HL-60/S4 (cell line): ENCODE data around the gene MAD2L1.

Experiments used
- in situ Hi-C: fragments of 300-500 bp; cut with MboI; formaldehyde crosslinking; loops from 2 replicates; pipeline ENCODE4 v1.14.3; 2022; ENCODE audit warnings: low sequenced_read_pairs

The MAD2L1 gene

GRCh38 chr4:120059036-120059435 lies 7.6 kb downstream of the MAD2L1 start:
- in situ Hi-C loops, result loop anchor here (10.0 kb wide), 1 partner anchor 744 kb away; no protein-coding TSS in a partner anchor

GRCh38 chr4:120057416-120057815 lies 9.2 kb downstream of the MAD2L1 start:
- in situ Hi-C loops, result loop anchor here (10.0 kb wide), 1 partner anchor 743 kb away; no protein-coding TSS in a partner anchor

GRCh38 chr4:120056246-120056645 lies 10.4 kb downstream of the MAD2L1 start:
- in situ Hi-C loops, result loop anchor here (10.0 kb wide), 1 partner anchor 741 kb away; no protein-coding TSS in a partner anchor

- in situ Hi-C loops, result loop anchor here (10.0 kb wide), 1 partner anchor 741 kb away; no protein-coding TSS in a partner anchor
Observed at GRCh38 chr4:120055795-120056194, 10.9 kb downstream of the MAD2L1 start.

- in situ Hi-C loops, result loop anchor here (10.0 kb wide), 1 partner anchor 740 kb away; no protein-coding TSS in a partner anchor
Observed at GRCh38 chr4:120055162-120055561, 11.5 kb downstream of the MAD2L1 start.

- in situ Hi-C loops, result loop anchor here (10.0 kb wide), 1 partner anchor 739 kb away; no protein-coding TSS in a partner anchor
Observed at GRCh38 chr4:120053911-120054310, 12.7 kb downstream of the MAD2L1 start.

GRCh38 chr4:120052856-120053255 lies 13.8 kb downstream of the MAD2L1 start:
- in situ Hi-C loops, result loop anchor here (10.0 kb wide), 1 partner anchor 738 kb away; no protein-coding TSS in a partner anchor

- in situ Hi-C loops, result loop anchor here (10.0 kb wide), 1 partner anchor 736 kb away; no protein-coding TSS in a partner anchor
Observed at GRCh38 chr4:120051253-120051652, 15.4 kb downstream of the MAD2L1 start.

- in situ Hi-C loops, result loop anchor here (10.0 kb wide), 1 partner anchor 735 kb away; no protein-coding TSS in a partner anchor
Observed at GRCh38 chr4:120049732-120050494, 16.7 kb downstream of the MAD2L1 start.

GRCh38 chr4:120043828-120044227 lies 22.8 kb downstream of the MAD2L1 start:
- in situ Hi-C loops, result no loop called here

GRCh38 chr4:120037411-120037810 lies 29.2 kb downstream of the MAD2L1 start:
- in situ Hi-C loops, result no loop called here

GRCh38 chr4:120034913-120035312 lies 31.7 kb downstream of the MAD2L1 start:
- in situ Hi-C loops, result no loop called here

GRCh38 chr4:120026853-120027252 lies 39.8 kb downstream of the MAD2L1 start:
- in situ Hi-C loops, result no loop called here

- in situ Hi-C loops, result no loop called here
Observed at GRCh38 chr4:120025516-120025915, 41.1 kb downstream of the MAD2L1 start.

GRCh38 chr4:120018786-120019185 lies 47.9 kb downstream of the MAD2L1 start:
- in situ Hi-C loops, result no loop called here

- in situ Hi-C loops, result no loop called here
Observed at GRCh38 chr4:120017939-120018692, 48.5 kb downstream of the MAD2L1 start.

GRCh38 chr4:120011725-120012124 lies 54.9 kb downstream of the MAD2L1 start:
- in situ Hi-C loops, result no loop called here

GRCh38 chr4:120010646-120011045 lies 56.0 kb downstream of the MAD2L1 start:
- in situ Hi-C loops, result no loop called here

GRCh38 chr4:120009731-120010130 lies 56.9 kb downstream of the MAD2L1 start:
- in situ Hi-C loops, result no loop called here

GRCh38 chr4:120008957-120009356 lies 57.7 kb downstream of the MAD2L1 start:
- in situ Hi-C loops, result no loop called here

GRCh38 chr4:120007896-120008436 lies 58.7 kb downstream of the MAD2L1 start:
- in situ Hi-C loops, result no loop called here
